OCI-LY7 (cell line): ENCODE data around the gene ROR2.

ENCODE experiments used
- EZH2phosphoT487 ChIP-seq: fragments of 200-600 bp; sonication (generic); IDR thresholded peaks from 2 replicates; pipeline ENCODE4 v1.6.1; 2018; ENCODE audit warnings: low read depth, borderline replicate concordance, mild to moderate bottlenecking, mixed run types, antibody characterized with exemption, low read length, moderate library complexity, mixed read lengths
- TF ChIP-seq, protein P1 (sequence below): fragments of 200-600 bp; sonication (generic); conservative IDR thresholded peaks from 2 replicates; pipeline ENCODE4 v1.5.1; 2014; ENCODE audit warnings: mild to moderate bottlenecking, antibody characterized with exemption, low read length, moderate library complexity, mixed read lengths

DNA sequence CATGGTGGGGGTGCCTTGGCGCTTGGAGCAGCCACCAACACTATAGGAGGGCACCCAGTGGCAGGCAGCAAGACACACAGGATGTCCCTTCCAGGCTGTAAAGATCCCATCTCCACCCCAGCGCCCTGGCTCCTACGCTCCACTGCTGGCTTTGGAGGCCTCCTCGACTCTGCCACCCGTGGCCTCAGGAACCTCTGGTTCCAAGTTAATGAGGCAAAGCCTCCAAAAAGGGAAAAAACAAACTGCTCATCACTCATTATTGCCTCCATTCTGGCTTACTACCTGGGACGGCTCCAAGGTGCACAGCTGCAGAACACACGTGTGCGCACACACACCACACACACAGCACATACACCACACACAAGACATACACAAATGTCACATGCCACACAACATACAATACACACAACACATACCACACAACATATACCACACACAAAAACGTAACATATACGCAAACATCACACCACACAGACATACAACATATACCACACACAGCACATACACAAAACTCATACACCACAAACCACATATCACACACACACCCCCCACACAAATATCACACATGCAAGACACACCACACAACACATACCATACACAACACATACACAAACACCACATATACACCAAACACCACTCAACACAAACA is 45.3 kb downstream of the ROR2 start:
- TF ChIP-seq, protein P1, sequence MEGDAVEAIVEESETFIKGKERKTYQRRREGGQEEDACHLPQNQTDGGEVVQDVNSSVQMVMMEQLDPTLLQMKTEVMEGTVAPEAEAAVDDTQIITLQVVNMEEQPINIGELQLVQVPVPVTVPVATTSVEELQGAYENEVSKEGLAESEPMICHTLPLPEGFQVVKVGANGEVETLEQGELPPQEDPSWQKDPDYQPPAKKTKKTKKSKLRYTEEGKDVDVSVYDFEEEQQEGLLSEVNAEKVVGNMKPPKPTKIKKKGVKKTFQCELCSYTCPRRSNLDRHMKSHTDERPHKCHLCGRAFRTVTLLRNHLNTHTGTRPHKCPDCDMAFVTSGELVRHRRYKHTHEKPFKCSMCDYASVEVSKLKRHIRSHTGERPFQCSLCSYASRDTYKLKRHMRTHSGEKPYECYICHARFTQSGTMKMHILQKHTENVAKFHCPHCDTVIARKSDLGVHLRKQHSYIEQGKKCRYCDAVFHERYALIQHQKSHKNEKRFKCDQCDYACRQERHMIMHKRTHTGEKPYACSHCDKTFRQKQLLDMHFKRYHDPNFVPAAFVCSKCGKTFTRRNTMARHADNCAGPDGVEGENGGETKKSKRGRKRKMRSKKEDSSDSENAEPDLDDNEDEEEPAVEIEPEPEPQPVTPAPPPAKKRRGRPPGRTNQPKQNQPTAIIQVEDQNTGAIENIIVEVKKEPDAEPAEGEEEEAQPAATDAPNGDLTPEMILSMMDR = no peak
- no peak for TF ChIP-seq EZH2phosphoT487
